ENCODE results near the gene PTPRN2.

- TF ChIP-seq POLR2A (IDR thresholded peaks at IDR 0.05) (no peak), POLR2AphosphoS5 (IDR thresholded peaks at IDR 0.05) (no peak)
Observed at GRCh38 chr7:158238616-158239289, 348.9 kb downstream of the PTPRN2 start.
